ENCODE measurements around the gene IFNA6.

The IFNA6 gene

DNA sequence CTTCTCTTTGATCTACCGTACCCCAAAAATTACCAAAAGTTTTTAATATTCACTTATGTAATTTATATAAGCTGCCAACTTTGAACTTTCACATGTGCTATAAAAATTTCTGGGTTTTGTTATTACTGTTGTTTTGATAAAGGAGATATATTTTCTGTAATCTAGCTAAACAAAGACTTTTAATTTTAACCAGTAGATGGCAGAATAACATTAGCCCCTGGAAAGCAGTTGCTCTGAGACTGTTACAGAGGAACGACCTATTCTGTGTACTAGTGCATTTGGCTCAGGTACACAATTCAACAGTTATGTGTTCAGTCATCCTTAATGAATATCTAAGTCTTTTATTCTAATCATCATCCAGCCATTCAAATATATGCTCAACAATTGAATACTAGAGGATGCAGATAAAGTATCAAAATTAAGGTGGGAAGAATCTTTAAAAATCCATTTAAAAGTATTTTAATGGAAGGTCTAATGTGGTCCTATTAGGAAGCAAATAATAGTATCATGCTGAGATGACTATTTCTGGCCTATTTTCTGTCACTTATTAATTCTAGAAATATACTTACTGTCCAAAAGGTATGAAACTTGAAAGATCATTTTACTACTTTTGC lies 24.1 kb downstream of the IFNA6 start:
- peak; percentile 62 for DNase-seq (ENCODE audit: low read depth)
- H3K4me3 ChIP-seq (ENCODE audit: low read depth, low read length), result no peak overlapping the region
- TF ChIP-seq, protein P1, sequence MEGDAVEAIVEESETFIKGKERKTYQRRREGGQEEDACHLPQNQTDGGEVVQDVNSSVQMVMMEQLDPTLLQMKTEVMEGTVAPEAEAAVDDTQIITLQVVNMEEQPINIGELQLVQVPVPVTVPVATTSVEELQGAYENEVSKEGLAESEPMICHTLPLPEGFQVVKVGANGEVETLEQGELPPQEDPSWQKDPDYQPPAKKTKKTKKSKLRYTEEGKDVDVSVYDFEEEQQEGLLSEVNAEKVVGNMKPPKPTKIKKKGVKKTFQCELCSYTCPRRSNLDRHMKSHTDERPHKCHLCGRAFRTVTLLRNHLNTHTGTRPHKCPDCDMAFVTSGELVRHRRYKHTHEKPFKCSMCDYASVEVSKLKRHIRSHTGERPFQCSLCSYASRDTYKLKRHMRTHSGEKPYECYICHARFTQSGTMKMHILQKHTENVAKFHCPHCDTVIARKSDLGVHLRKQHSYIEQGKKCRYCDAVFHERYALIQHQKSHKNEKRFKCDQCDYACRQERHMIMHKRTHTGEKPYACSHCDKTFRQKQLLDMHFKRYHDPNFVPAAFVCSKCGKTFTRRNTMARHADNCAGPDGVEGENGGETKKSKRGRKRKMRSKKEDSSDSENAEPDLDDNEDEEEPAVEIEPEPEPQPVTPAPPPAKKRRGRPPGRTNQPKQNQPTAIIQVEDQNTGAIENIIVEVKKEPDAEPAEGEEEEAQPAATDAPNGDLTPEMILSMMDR (IDR thresholded peaks at IDR 0.05; ENCODE audit: insufficient read depth, low read depth, low read length, missing control alignments), result peak; percentile 55

DNA sequence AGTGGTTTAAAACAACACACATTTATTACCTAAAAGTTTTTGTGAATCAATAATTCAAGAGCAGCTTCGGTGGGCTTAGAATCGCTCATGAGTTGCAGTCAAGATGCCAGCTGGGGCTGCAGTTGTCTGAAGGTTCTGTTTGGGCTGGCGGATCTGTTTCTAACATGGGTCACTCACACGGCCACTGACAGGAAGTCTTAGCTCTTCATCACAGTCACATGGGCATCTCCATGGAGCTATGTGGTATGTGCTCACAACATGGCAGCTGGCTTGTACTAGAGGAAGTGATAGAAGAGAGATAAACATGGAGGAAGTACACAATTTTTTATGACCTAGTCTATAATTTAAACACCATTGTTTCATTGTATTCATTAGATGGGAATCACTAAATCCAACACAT lies 26.6 kb downstream of the IFNA6 start:
- H3K4me3 ChIP-seq (ENCODE audit: low read depth, low read length), result no peak overlapping the region
- no peak for DNase-seq (ENCODE audit: low read depth)
- TF ChIP-seq, protein P1 (IDR thresholded peaks at IDR 0.05; ENCODE audit: insufficient read depth, low read depth, low read length, missing control alignments), result no peak

DNA sequence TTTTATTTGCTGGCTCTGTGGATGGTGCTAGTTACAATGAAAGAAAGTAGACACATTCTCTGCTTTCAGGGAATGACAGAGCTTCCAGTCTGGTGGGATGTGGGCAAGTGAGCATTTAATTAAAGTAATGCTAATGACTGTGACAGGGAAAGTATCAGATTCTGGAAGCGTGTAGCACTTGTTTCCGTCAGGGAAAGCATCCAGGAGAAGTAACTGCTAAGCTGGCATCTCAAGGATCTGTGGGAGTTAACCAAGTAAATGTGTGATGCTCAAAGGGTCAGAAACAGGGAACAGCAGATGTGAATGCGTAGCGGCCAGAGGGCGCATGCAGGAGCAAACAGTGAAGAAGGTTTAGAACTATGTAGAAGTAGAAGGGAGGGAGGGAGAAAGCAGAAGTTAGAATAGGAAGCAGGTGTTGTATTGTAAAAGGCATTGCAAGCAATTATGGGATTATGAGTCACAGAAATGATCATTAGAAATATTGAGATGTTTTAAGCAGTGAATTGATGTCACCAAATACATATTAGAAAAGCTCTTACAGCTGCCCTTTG lies 27.7 kb downstream of the IFNA6 start:
- TF ChIP-seq, protein P1 (IDR thresholded peaks at IDR 0.05; ENCODE audit: insufficient read depth, low read depth, low read length, missing control alignments), result no peak
- H3K4me3 ChIP-seq (ENCODE audit: low read depth, low read length), result no peak overlapping the region
- no peak for DNase-seq (ENCODE audit: low read depth)

DNA sequence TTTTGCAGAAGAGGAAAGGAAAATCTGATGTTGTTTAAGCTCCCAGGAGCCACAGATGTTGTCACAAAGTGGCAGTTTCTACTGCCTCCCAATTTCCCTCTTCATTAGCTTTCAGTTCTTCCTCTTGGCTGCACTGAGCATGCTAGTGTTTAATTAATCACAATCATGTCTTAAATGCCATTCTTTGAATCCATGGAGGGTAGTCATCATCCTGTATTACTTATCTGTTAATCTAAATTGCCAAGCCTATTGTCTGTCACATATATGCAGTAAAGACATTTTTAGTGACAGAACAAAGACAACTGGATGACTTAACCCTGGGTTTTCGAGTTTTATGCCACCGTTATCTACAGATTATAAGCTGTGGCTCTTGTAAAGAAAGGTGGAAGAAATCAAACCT lies 30.2 kb downstream of the IFNA6 start:
- TF ChIP-seq, protein P1 (IDR thresholded peaks at IDR 0.05; ENCODE audit: insufficient read depth, low read depth, low read length, missing control alignments), result no peak
- no peak for DNase-seq (ENCODE audit: low read depth)
- H3K4me3 ChIP-seq (ENCODE audit: low read depth, low read length), result no peak overlapping the region

DNA sequence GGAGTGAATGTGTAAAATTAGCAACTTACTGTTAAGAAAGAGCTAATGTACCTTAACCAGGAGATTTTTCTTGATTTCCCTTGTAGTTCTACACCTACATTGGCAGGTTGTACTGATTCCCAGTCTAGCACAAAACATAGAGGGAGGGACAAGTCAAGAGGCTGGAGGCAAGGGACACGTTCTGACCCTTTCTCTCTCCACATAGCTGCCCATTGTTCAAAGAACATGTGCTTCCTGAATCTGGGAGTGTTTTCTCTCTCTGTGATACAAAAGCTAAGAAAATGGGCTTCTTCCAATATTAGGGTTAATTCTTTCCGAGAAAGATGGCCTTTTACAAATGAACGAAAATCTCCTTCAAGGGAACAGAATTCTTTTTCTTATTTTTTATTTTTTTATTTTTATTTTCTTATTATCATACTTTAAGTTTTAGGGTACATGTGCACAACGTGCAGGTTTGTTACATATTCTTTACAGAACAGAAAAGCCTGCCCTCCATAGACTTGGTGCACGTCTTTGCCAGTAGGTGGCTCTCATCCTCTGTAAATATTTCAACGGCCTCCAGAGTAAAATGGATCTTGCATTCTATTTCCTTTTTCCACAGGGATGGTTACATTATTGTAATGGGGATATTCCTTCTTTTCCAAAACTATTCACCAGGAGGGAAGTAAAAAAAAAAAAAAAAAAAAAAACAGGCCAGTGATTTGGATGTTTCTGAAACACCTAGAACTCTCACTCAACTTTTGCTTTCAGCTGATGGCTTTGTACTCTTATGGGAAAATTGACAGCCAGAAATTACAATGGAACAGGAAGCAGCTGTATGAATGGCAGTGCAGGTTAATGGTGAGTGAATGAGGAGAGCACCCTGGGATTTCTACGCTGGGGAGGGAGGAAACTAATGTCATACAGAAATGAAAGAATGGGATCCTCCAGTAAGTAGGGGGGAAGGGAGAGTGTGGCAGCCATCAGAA lies 32.4 kb downstream of the IFNA6 start:
- DNase-seq (ENCODE audit: low read depth), result peak; percentile 57

GRCh38 chr9:21316860-21317259 lies 33.8 kb downstream of the IFNA6 start:
- no peak overlapping the region for H3K4me3 ChIP-seq (ENCODE audit: low read depth, low read length)
- TF ChIP-seq, protein P1 (IDR thresholded peaks at IDR 0.05; ENCODE audit: insufficient read depth, low read depth, low read length, missing control alignments), result no peak
- DNase-seq (ENCODE audit: low read depth), result no peak

More for the DNA sequence above, 32.4 kb downstream of the IFNA6 start:
- TF ChIP-seq, protein P1 (IDR thresholded peaks at IDR 0.05; ENCODE audit: insufficient read depth, low read depth, low read length, missing control alignments), result peak; percentile 71
- no peak overlapping the region for H3K4me3 ChIP-seq (ENCODE audit: low read depth, low read length)

Data from GM12865 (cell line).